Neural cell (in vitro differentiated cells): ENCODE results near the gene RPS6KA1. TPM values are rescaled to one million over a fixed set of nuclear protein-coding genes. Genes with fewer than 3 reads are reported as not detected.

ENCODE experiments used
- H2AFZ ChIP-seq: fragments of 200-600, 300-800 bp; sonication (generic), shearing (Covaris generic); 2 replicates; pipeline ENCODE4 v1.6.0; 2014; ENCODE audit warnings: low read depth, mild to moderate bottlenecking, antibody characterized with exemption, low read length, moderate library complexity
- H3F3A ChIP-seq: fragments of 200-600 bp; shearing (Covaris generic); 2 replicates; pipeline ENCODE4 v1.6.1; 2016; ENCODE audit warnings: mild to moderate bottlenecking, moderate library complexity, mixed read lengths, antibody characterized with exemption, low read length; ENCODE audit not compliant: insufficient read depth, poor library complexity, severe bottlenecking
- H3K27ac ChIP-seq: fragments of 200-600, 300-800 bp; sonication (generic), shearing (Covaris generic); 2 replicates; pipeline ENCODE4 v1.5.1; 2014; ENCODE audit warnings: mild to moderate bottlenecking, low read length, moderate library complexity
- H3K27me3 ChIP-seq: fragments of 300-800, 200-600 bp; sonication (generic), shearing (Covaris generic); 2 replicates; pipeline ENCODE4 v1.6.0; 2014; ENCODE audit warnings: mild to moderate bottlenecking, low read depth, low read length, moderate library complexity; ENCODE audit not compliant: insufficient read depth
- H3K36me3 ChIP-seq: fragments of 300-800, 200-600 bp; sonication (generic), shearing (Covaris generic); 2 replicates; pipeline ENCODE4 v1.5.1; 2014; ENCODE audit warnings: mild to moderate bottlenecking, antibody characterized with exemption, low read length, moderate library complexity; ENCODE audit not compliant: insufficient read depth
- H3K4me2 ChIP-seq: fragments of 300-800, 200-600 bp; sonication (generic), shearing (Covaris generic); 2 replicates; pipeline ENCODE4 v1.6.0; 2014; ENCODE audit warnings: mild to moderate bottlenecking, low read length
- H3K4me3 ChIP-seq: fragments of 300-800, 200-600 bp; sonication (generic), shearing (Covaris generic); 2 replicates; pipeline ENCODE4 v1.5.1; 2014; ENCODE audit warnings: mild to moderate bottlenecking, low read length, moderate library complexity
- H3K79me2 ChIP-seq: fragments of 200-600 bp; shearing (Covaris generic); replicated peaks from 2 replicates; pipeline ENCODE4 v1.6.0; 2014; ENCODE audit warnings: mild to moderate bottlenecking, low read length, moderate library complexity; ENCODE audit not compliant: insufficient read depth
- H3K9ac ChIP-seq: fragments of 300-800, 200-600 bp; sonication (generic), shearing (Covaris generic); 2 replicates; pipeline ENCODE4 v1.6.1; 2016; ENCODE audit warnings: mild to moderate bottlenecking, low read length, mixed read lengths
- H3K9me2 ChIP-seq: fragments of 200-600 bp; shearing (Covaris generic); 2 replicates; pipeline ENCODE4 v1.6.1; 2016; ENCODE audit warnings: mild to moderate bottlenecking, low read length, mixed read lengths; ENCODE audit not compliant: insufficient read depth
- H3K9me3 ChIP-seq: fragments of 200-600, 300-800 bp; sonication (generic), shearing (Covaris generic); 2 replicates; pipeline ENCODE4 v1.6.1; 2016; ENCODE audit warnings: mild to moderate bottlenecking, mixed run types, low read length, moderate library complexity, mixed read lengths
- H4K20me1 ChIP-seq: fragments of 200-600 bp; shearing (Covaris generic); 2 replicates; pipeline ENCODE4 v1.6.1; 2016; ENCODE audit warnings: mild to moderate bottlenecking, mixed run types; ENCODE audit not compliant: insufficient read depth
- EP300 ChIP-seq: fragments of 450-650 bp; conservative IDR thresholded peaks from 2 replicates; pipeline ENCODE4 v1.6.1; 2014; ENCODE audit warnings: antibody characterized with exemption, mild to moderate bottlenecking, moderate library complexity; ENCODE audit not compliant: poor library complexity, severe bottlenecking
- EZH2 ChIP-seq: fragments of 200-600, 300-800 bp; shearing (Covaris generic), sonication (generic); IDR thresholded peaks from 2 replicates; pipeline ENCODE4 v1.6.1; 2014; ENCODE audit warnings: antibody characterized with exemption, low read length, borderline replicate concordance, mild to moderate bottlenecking; ENCODE audit not compliant: insufficient read depth, poor library complexity, severe bottlenecking
- MXI1 ChIP-seq: fragments of 450-650 bp; conservative IDR thresholded peaks from 2 replicates; pipeline ENCODE4 v1.6.1; 2014; ENCODE audit warnings: antibody characterized with exemption, mild to moderate bottlenecking; ENCODE audit not compliant: poor library complexity, severe bottlenecking
- POLR2AphosphoS5 ChIP-seq: IDR thresholded peaks from 2 replicates; pipeline ENCODE4 v1.6.1; 2012
- RAD21 ChIP-seq: fragments of 450-650 bp; conservative IDR thresholded peaks from 2 replicates; pipeline ENCODE4 v1.6.1; 2014; ENCODE audit warnings: antibody characterized with exemption, mild to moderate bottlenecking, moderate library complexity
- SMC3 ChIP-seq: fragments of 450-650 bp; conservative IDR thresholded peaks from 2 replicates; pipeline ENCODE4 v1.6.1; 2014; ENCODE audit warnings: antibody characterized with exemption, mild to moderate bottlenecking, moderate library complexity; ENCODE audit not compliant: poor library complexity
- TAF1 ChIP-seq: IDR thresholded peaks from 2 replicates; pipeline ENCODE4 v1.6.1; 2012; ENCODE audit warnings: low read depth
- polyA plus RNA-seq: library from polyadenylated mRNA; depleted of rRNA; stranded (reverse); fragments of >200 nt; gene quantifications from 2 replicates; pipeline ENCODE4 v1.2.3, GENCODE V29; 2014
- TF ChIP-seq, protein P1 (sequence below): IDR thresholded peaks from 2 replicates; pipeline ENCODE4 v1.6.1; 2012; ENCODE audit warnings: borderline replicate concordance
- TF ChIP-seq, protein P2 (sequence below): fragments of 450-650 bp; IDR thresholded peaks from 2 replicates; pipeline ENCODE4 v1.5.1; 2014; ENCODE audit warnings: antibody characterized with exemption, mild to moderate bottlenecking, moderate library complexity; ENCODE audit not compliant: poor library complexity, severe bottlenecking

Gene RPS6KA1
- polyA plus RNA-seq, 1 donor from 2014 or later = 4.9 TPM

DNA sequence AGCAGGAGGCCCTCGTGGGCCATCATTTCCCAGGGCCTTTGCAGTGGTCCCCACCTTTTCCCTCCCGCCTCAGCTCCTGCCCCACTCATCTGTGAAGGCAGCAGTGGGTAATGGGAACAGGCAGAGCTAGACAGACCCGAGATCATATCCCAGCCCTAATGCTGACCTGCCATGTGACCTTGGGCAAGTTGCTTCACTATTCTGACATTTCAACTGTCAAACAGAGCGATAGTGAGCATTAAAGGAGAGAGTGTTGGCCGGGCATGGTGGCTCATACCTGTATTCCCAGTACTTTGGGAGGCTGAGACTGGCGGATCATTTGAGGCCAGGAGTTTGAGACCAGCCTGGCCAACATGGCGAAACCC, 51.7 kb downstream of the RPS6KA1 start:
- Histone ChIP-seq H3K9me3 (no peaks in the 10 kb centered on the region), H3K36me3 (no peaks in the 10 kb centered on the region), H3K4me2 (no peak overlapping the region), H3K9ac (no peak overlapping the region), H3K79me2 (no peaks in the 10 kb centered on the region), H4K20me1 (no peaks in the 10 kb centered on the region), H3F3A (no peaks in the 10 kb centered on the region), H3K27ac (no peak overlapping the region), H2AFZ (no peak overlapping the region), H3K27me3 (no peaks in the 10 kb centered on the region), H3K9me2 (no peaks in the 10 kb centered on the region), H3K4me3 (no peak overlapping the region)
- TF ChIP-seq, protein P1, sequence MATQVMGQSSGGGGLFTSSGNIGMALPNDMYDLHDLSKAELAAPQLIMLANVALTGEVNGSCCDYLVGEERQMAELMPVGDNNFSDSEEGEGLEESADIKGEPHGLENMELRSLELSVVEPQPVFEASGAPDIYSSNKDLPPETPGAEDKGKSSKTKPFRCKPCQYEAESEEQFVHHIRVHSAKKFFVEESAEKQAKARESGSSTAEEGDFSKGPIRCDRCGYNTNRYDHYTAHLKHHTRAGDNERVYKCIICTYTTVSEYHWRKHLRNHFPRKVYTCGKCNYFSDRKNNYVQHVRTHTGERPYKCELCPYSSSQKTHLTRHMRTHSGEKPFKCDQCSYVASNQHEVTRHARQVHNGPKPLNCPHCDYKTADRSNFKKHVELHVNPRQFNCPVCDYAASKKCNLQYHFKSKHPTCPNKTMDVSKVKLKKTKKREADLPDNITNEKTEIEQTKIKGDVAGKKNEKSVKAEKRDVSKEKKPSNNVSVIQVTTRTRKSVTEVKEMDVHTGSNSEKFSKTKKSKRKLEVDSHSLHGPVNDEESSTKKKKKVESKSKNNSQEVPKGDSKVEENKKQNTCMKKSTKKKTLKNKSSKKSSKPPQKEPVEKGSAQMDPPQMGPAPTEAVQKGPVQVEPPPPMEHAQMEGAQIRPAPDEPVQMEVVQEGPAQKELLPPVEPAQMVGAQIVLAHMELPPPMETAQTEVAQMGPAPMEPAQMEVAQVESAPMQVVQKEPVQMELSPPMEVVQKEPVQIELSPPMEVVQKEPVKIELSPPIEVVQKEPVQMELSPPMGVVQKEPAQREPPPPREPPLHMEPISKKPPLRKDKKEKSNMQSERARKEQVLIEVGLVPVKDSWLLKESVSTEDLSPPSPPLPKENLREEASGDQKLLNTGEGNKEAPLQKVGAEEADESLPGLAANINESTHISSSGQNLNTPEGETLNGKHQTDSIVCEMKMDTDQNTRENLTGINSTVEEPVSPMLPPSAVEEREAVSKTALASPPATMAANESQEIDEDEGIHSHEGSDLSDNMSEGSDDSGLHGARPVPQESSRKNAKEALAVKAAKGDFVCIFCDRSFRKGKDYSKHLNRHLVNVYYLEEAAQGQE = no peak
- TF ChIP-seq POLR2AphosphoS5 = no peak
- TF ChIP-seq MXI1 = no peak
- TF ChIP-seq TAF1 = no peak

DNA sequence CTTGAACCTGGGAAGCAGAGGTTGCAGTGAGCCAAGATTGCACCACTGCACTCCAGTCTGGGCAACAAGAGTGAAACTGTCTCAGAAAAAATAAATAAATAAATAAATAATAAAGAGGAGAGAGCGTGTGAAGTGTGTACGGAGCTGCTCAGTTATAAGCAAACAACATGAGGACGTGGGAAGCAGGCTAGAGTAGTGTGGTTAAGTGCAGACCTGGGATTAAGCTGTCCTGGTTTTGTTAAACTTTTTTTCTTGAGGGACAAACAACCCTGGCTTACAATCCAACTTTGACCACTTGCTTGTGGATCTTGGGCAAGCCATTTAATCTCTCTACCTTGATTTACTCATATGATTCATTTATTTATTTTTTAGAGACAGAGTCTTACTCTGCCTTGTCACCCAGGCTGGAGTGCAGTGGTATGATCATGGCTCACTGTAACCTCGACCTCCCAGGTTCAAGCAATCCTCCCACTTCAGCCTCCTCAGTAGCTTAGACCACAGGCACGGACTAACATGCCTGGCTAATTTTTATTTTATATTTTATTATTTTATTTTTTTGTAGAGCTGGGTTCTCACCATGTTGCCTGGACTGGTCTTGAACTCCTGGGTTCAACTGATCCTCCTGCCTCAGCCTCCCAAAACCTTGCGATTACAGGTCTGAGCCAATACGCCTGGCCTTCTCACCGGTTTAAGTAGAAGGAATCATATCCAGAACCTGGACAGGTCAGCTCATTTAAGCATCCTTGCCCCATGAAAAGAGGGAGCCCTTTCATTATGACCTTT, 52.7 kb downstream of the RPS6KA1 start:
- Histone ChIP-seq H3K27me3 (no peaks in the 10 kb centered on the region), H3K79me2 (no peaks in the 10 kb centered on the region), H3K27ac (no peak overlapping the region), H3K4me3 (no peak overlapping the region), H3K9ac (no peak overlapping the region), H2AFZ (no peak overlapping the region), H3F3A (no peaks in the 10 kb centered on the region), H4K20me1 (no peaks in the 10 kb centered on the region), H3K9me2 (no peaks in the 10 kb centered on the region), H3K4me2 (no peak overlapping the region), H3K36me3 (no peaks in the 10 kb centered on the region), H3K9me3 (no peaks in the 10 kb centered on the region)
- TF ChIP-seq, protein P1 = no peak
- TF ChIP-seq MXI1 (no peak), TAF1 (no peak), SMC3 (no peak), EZH2 (no peak), RAD21 (no peak), POLR2AphosphoS5 (no peak), EP300 (no peak)
- TF ChIP-seq, protein P2, sequence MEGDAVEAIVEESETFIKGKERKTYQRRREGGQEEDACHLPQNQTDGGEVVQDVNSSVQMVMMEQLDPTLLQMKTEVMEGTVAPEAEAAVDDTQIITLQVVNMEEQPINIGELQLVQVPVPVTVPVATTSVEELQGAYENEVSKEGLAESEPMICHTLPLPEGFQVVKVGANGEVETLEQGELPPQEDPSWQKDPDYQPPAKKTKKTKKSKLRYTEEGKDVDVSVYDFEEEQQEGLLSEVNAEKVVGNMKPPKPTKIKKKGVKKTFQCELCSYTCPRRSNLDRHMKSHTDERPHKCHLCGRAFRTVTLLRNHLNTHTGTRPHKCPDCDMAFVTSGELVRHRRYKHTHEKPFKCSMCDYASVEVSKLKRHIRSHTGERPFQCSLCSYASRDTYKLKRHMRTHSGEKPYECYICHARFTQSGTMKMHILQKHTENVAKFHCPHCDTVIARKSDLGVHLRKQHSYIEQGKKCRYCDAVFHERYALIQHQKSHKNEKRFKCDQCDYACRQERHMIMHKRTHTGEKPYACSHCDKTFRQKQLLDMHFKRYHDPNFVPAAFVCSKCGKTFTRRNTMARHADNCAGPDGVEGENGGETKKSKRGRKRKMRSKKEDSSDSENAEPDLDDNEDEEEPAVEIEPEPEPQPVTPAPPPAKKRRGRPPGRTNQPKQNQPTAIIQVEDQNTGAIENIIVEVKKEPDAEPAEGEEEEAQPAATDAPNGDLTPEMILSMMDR = no peak
